K562 (cell line): ENCODE measurements around the gene TULP1. TPM values are rescaled to one million over a fixed set of nuclear protein-coding genes. Genes with fewer than 3 reads are reported as not detected.

Source experiments
- BHLHE40 ChIP-seq: IDR thresholded peaks from 2 replicates; pipeline ENCODE4 v1.6.1; 2011; ENCODE audit warnings: low read length, improper control_type of control experiment
- CHD1 ChIP-seq: fragments of 200-600 bp; sonication (generic); IDR thresholded peaks from one replicate; pipeline ENCODE4 v1.6.1; 2012; ENCODE audit warnings: mild to moderate bottlenecking, moderate library complexity, low read length, inconsistent platforms
- FOXA1 ChIP-seq: fragments of 450-650 bp; IDR thresholded peaks from 2 replicates; pipeline ENCODE4 v1.6.1; 2016; ENCODE audit warnings: mild to moderate bottlenecking, borderline replicate concordance
- NELFE ChIP-seq: IDR thresholded peaks from 2 replicates; pipeline ENCODE4 v1.6.1; 2011; ENCODE audit warnings: mild to moderate bottlenecking; ENCODE audit not compliant: insufficient read depth, insufficient read length
- NFE2L1 ChIP-seq: fragments of 450-650 bp; IDR thresholded peaks from 2 replicates; pipeline ENCODE4 v1.6.1; 2016; ENCODE audit warnings: missing genetic modification characterization, low read depth, mild to moderate bottlenecking, missing compliant biosample characterization, moderate library complexity, borderline replicate concordance
- POLR2B ChIP-seq: fragments of 450-650 bp; IDR thresholded peaks from 2 replicates; pipeline ENCODE4 v1.6.1; 2018; ENCODE audit warnings: low read depth; ENCODE audit not compliant: partially characterized antibody
- POLR2H ChIP-seq: IDR thresholded peaks from 2 replicates; pipeline ENCODE4 v1.6.1; 2016; ENCODE audit warnings: missing genetic modification characterization, low read depth, mild to moderate bottlenecking, control low read depth, missing compliant biosample characterization, moderate library complexity
- PRMT5 ChIP-seq: sonication (generic); formaldehyde crosslinking; IDR thresholded peaks from 2 replicates; pipeline ENCODE4 v1.5.0; 2020; ENCODE audit warnings: missing genetic modification reagents
- SIRT6 ChIP-seq: IDR thresholded peaks from one replicate; pipeline ENCODE4 v1.6.1; 2012; ENCODE audit warnings: low read depth, mild to moderate bottlenecking, control low read depth, inconsistent platforms, low read length, moderate library complexity
- TARDBP ChIP-seq: fragments of 450-650 bp; IDR thresholded peaks from 2 replicates; pipeline ENCODE4 v1.6.1; 2016
- ZNF124 ChIP-seq: sonication (generic); formaldehyde crosslinking; IDR thresholded peaks from 2 replicates; pipeline ENCODE4 v1.8.1; 2022; ENCODE audit warnings: missing genetic modification reagents
- ZNF263 ChIP-seq: sonication (generic); formaldehyde crosslinking; IDR thresholded peaks from 2 replicates; pipeline ENCODE4 v1.8.0; 2022; ENCODE audit warnings: mild to moderate bottlenecking, missing genetic modification reagents, borderline replicate concordance
- ZNF282 ChIP-seq: sonication (generic); formaldehyde crosslinking; IDR thresholded peaks from 2 replicates; pipeline ENCODE4 v1.8.1; 2023; ENCODE audit warnings: missing genetic modification reagents
- polyA plus RNA-seq, 8 experiments: library from polyadenylated mRNA; depleted of rRNA in 4 of 8; stranded (reverse) in 5 of 8; unstranded in 3 of 8; fragments of >200 nt; fragmentation: Nextera tagmentation in 2 of 8; fragmentation: Illumina TruSeq in 1 of 8; extraction: Ambion mirVana in 2 of 8; extraction: Trizol in 1 of 8; gene quantifications; 2 replicates each; pipeline versions ENCODE4 v1.2.1 to v1.2.3, GENCODE V29; 2011 to 2014; ENCODE audit warnings: inconsistent platforms in 1 of 8, missing spikeins in 1 of 8
- total RNA-seq, 7 experiments: library from RNA; depleted of rRNA in 6 of 7; stranded (reverse); fragments of >200 nt in 6 of 7; fragmentation: Illumina TruSeq in 2 of 7; extraction: Trizol in 2 of 7; gene quantifications; 2 replicates each; pipeline versions ENCODE4 v1.2.1 to v1.2.3, GENCODE V29; 2011 to 2021; ENCODE audit warnings: low replicate concordance in 1 of 7
- TF ChIP-seq, protein P1 (sequence below), 2 experiments: IDR thresholded peaks in 1 of 2; conservative IDR thresholded peaks in 1 of 2; 2 replicates each; pipeline ENCODE4 v1.6.1; 2016; ENCODE audit warnings: low read depth in 2 of 2, mild to moderate bottlenecking in 1 of 2, missing compliant biosample characterization in 1 of 2, missing genetic modification characterization in 1 of 2, moderate library complexity in 1 of 2
- TF ChIP-seq, protein P2 (sequence below): fragments of 450-650 bp; IDR thresholded peaks from 2 replicates; pipeline ENCODE4 v1.6.1; 2016
- TF ChIP-seq, protein P3 (sequence below), 2 experiments: fragments of 250-450 bp in 1 of 2; fragments of 450-650 bp in 1 of 2; sonication (Bioruptor Pico) in 1 of 2; IDR thresholded peaks; 2 replicates each; pipeline versions ENCODE4 v1.6.1 to v1.8.0; 2016 to 2021; ENCODE audit warnings: mild to moderate bottlenecking in 2 of 2, moderate library complexity in 2 of 2, missing compliant biosample characterization in 1 of 2, missing genetic modification characterization in 1 of 2
- TF ChIP-seq, protein P4 (sequence below): fragments of 250-450 bp; sonication (Bioruptor Pico); IDR thresholded peaks from 2 replicates; pipeline ENCODE4 v1.5.1; 2021; ENCODE audit warnings: mild to moderate bottlenecking
- TF ChIP-seq, protein P5 (sequence below), 3 experiments: fragments of 200-800 bp in 1 of 3; sonication (Bioruptor generic) in 1 of 3; sonication (generic) in 1 of 3; formaldehyde crosslinking in 1 of 3; IDR thresholded peaks; 2 replicates each; pipeline versions ENCODE4 v1.6.1 to v1.8.0; 2016 to 2022; ENCODE audit warnings: mild to moderate bottlenecking in 2 of 3, missing compliant biosample characterization in 2 of 3, missing genetic modification characterization in 2 of 3, missing genetic modification reagents in 1 of 3
- TF ChIP-seq, protein P6 (sequence below): fragments of 450-650 bp; formaldehyde crosslinking; IDR thresholded peaks from 2 replicates; pipeline ENCODE4 v1.4.0; 2022; ENCODE audit warnings: mild to moderate bottlenecking, moderate library complexity

The TULP1 gene
- total and polyA plus RNA-seq, 9 of the 15 experiments (the other 6 are each of a cell fraction or from before 2014, with no cell fraction given): 0.06 to 0.17 (median 0.09) TPM; not detected in 6

DNA sequence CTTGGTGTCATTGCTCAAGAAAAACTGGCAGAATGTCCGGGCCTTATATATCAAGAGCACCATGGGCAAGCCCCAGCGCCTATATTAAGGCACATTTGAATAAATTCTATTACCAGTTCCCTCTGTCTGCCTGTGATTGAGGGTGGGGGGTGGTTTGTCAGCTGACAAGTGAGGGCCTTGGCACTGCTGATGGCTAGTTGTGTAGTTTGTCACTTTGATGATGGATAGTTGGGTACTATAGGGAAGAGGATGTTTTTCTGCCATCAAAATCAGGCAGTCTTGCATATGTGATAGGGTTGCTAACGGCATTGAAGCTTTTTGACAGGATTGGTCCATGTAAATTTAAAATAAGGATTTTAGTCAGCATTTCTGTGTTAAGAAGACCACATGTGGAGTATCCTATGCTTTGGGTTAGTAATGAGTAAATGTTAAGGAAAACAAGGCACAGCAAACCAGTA lies 42.0 kb downstream of the TULP1 start (continued):
- TF ChIP-seq, protein P1, sequence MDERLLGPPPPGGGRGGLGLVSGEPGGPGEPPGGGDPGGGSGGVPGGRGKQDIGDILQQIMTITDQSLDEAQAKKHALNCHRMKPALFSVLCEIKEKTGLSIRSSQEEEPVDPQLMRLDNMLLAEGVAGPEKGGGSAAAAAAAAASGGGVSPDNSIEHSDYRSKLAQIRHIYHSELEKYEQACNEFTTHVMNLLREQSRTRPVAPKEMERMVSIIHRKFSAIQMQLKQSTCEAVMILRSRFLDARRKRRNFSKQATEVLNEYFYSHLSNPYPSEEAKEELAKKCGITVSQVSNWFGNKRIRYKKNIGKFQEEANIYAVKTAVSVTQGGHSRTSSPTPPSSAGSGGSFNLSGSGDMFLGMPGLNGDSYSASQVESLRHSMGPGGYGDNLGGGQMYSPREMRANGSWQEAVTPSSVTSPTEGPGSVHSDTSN (CRISPR knock-in tag; IDR thresholded peaks at IDR 0.05; ENCODE audit: low read depth): no peak
- TF ChIP-seq, protein P1 (tag; conservative IDR thresholded peaks at IDR 0.05; ENCODE audit: low read depth): peak; percentile 29; the same call in 1 of the 2 replicates
- TF ChIP-seq NFE2L1: no peak
- no peak for TF ChIP-seq NELFE
- TF ChIP-seq SIRT6: peak; percentile 86
- peak; percentile 46 for TF ChIP-seq CHD1
- TF ChIP-seq POLR2B: peak; percentile 12
- TF ChIP-seq, protein P2, sequence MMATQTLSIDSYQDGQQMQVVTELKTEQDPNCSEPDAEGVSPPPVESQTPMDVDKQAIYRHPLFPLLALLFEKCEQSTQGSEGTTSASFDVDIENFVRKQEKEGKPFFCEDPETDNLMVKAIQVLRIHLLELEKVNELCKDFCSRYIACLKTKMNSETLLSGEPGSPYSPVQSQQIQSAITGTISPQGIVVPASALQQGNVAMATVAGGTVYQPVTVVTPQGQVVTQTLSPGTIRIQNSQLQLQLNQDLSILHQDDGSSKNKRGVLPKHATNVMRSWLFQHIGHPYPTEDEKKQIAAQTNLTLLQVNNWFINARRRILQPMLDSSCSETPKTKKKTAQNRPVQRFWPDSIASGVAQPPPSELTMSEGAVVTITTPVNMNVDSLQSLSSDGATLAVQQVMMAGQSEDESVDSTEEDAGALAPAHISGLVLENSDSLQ: peak; percentile 36
- TF ChIP-seq, protein P3, sequence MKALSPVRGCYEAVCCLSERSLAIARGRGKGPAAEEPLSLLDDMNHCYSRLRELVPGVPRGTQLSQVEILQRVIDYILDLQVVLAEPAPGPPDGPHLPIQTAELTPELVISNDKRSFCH (CRISPR knock-in tag; IDR thresholded peaks at IDR 0.05): no peak
- TF ChIP-seq, protein P3 (tag; IDR thresholded peaks at IDR 0.05): no peak
- TF ChIP-seq, protein P4, sequence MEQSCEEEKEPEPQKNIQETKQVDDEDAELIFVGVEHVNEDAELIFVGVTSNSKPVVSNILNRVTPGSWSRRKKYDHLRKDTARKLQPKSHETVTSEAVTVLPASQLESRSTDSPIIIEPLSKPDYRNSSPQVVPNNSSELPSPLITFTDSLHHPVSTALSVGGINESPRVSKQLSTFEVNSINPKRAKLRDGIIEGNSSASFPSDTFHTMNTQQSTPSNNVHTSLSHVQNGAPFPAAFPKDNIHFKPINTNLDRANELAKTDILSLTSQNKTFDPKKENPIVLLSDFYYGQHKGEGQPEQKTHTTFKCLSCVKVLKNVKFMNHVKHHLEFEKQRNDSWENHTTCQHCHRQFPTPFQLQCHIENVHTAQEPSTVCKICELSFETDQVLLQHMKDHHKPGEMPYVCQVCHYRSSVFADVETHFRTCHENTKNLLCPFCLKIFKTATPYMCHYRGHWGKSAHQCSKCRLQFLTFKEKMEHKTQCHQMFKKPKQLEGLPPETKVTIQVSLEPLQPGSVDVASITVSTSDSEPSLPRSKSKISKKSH (CRISPR knock-in tag): no peak
- TF ChIP-seq ZNF124 (CRISPR knock-in tag): no peak
- no peak for TF ChIP-seq TARDBP
- TF ChIP-seq, protein P5, sequence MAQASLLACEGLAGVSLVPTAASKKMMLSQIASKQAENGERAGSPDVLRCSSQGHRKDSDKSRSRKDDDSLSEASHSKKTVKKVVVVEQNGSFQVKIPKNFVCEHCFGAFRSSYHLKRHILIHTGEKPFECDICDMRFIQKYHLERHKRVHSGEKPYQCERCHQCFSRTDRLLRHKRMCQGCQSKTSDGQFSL (CRISPR knock-in tag; IDR thresholded peaks at IDR 0.05): 0 out of 2 replicates have a peak, but pooled peaks have one; percentile 24
- TF ChIP-seq, protein P5 (tag; IDR thresholded peaks at IDR 0.05): no peak
- peak; percentile 38; the same call in 1 of the 2 replicates for TF ChIP-seq POLR2H (tag)
- TF ChIP-seq FOXA1: no peak
- 0 out of 2 replicates have a peak, but pooled peaks have one; percentile 20 for TF ChIP-seq ZNF282 (CRISPR knock-in tag)
- TF ChIP-seq, protein P6, sequence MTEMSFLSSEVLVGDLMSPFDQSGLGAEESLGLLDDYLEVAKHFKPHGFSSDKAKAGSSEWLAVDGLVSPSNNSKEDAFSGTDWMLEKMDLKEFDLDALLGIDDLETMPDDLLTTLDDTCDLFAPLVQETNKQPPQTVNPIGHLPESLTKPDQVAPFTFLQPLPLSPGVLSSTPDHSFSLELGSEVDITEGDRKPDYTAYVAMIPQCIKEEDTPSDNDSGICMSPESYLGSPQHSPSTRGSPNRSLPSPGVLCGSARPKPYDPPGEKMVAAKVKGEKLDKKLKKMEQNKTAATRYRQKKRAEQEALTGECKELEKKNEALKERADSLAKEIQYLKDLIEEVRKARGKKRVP: no peak
- no peak for TF ChIP-seq PRMT5 (CRISPR knock-in tag)
- 0 out of 2 replicates have a peak, but pooled peaks have one; percentile 1 for TF ChIP-seq BHLHE40
- TF ChIP-seq ZNF263 (CRISPR knock-in tag): 0 out of 2 replicates have a peak, but pooled peaks have one; percentile 4
